Activated naive CD4-positive, alpha-beta T cell treated with anti-CD3 and anti-CD28 coated beads, Interleukin-2, amount 50 U/mL, for 72 hours (primary cell): ENCODE results near the gene TANC1. TPM values are rescaled to one million over a fixed set of nuclear protein-coding genes. Genes with fewer than 3 reads are reported as not detected.
"Not testable (repeated sequence)": the region's sequence is repeated elsewhere in the genome, so short reads cannot be mapped to it uniquely, and the experiment has no call there.

Experiments used
- ATAC-seq, 2 donors: fragments of 150-1000 bp; cut with Tn5 transposase; 2 replicates each; pipeline ENCODE4 v1.10.0; 2021; ENCODE audit warnings: mild to moderate bottlenecking in 2 of 2, moderate library complexity in 2 of 2
- DNase-seq, 2 donors: peaks; one replicate each; pipeline ENCODE4 v3.0.0; 2021 to 2022; ENCODE audit warnings: low spot score in 2 of 2
- H3K27ac Mint-ChIP-seq, 2 donors: one replicate each; pipeline ENCODE4 v1.8.0; 2022; ENCODE audit warnings: mild to moderate bottlenecking in 2 of 2, mixed read lengths in 2 of 2
- H3K36me3 Mint-ChIP-seq, 2 donors: one replicate each; pipeline ENCODE4 v1.8.0; 2022; ENCODE audit warnings: mixed read lengths in 2 of 2
- H3K9me3 Mint-ChIP-seq, 2 donors: one replicate each; pipeline ENCODE4 v1.8.0; 2022; ENCODE audit warnings: mixed read lengths in 2 of 2
- total RNA-seq, 2 donors: library from RNA; stranded (reverse); gene quantifications; one replicate each; pipeline ENCODE4 v1.2.3, GENCODE V29; 2022

The TANC1 gene
- total RNA-seq, 2 donors from 2014 or later: 0.89 to 1.8 TPM

DNA sequence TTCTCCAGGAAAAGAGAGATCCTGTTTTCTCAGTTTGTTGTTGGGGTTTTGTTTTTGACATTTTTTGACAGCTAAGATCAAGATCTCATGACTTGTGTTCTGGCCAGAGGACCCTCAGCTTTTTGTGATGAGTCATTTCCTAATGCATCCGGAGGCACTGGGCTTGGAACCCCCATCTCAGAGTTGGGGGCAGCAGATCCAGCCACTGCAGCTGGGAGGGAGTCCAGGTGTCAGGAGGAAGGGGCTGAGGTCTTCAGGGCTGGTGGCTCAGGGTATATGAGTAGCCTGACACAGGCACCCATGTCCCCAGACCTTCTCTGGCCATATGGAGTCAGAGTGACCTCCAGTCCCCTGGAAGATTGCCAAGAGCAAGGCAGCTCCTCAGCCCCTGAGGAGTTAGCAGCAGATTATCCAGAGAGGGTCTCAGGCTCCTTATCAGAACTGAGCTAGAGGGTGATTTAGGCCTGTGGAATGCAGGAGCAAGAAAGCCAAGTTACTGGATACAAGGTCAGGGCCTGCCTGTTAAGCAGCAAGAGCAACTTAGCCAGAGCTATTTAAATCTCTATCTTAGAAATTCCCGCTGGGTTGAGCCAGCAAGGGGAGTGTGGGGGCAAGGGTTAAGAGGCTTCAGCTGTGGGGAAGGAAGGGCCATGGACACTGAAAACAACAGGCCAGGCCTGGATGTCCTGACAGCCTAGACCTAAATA is 62.4 kb downstream of the TANC1 start:
- no peaks in the 10 kb centered on the region for H3K36me3 Mint-ChIP-seq
- no peak for ATAC-seq
- no peaks in the 10 kb centered on the region for H3K9me3 Mint-ChIP-seq
- DNase-seq: no peak
- H3K27ac Mint-ChIP-seq: no peak overlapping the region

DNA sequence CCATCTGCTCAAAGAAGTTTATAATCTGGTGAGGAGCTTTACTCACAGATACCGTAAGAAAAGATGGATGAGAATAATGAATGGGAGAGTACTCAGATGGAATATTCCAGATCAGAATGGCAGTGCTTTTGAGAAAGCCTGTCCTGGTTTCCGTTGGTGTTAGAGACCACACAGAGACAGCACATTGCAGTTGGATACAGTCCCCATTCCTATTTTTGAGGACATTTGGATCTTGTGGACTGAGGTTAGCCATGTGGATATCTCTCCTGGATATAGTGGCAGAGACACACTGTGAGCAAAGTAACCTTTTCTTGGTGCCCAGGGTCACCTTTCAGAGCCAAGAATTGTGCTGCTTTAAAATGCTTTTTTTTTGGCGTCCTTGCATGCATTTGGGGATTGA is 63.7 kb downstream of the TANC1 start:
- Mint-ChIP-seq H3K9me3 (no peaks in the 10 kb centered on the region), H3K27ac (no peak overlapping the region), H3K36me3 (no peaks in the 10 kb centered on the region)
- ATAC-seq (no peak), DNase-seq (no peak)

DNA sequence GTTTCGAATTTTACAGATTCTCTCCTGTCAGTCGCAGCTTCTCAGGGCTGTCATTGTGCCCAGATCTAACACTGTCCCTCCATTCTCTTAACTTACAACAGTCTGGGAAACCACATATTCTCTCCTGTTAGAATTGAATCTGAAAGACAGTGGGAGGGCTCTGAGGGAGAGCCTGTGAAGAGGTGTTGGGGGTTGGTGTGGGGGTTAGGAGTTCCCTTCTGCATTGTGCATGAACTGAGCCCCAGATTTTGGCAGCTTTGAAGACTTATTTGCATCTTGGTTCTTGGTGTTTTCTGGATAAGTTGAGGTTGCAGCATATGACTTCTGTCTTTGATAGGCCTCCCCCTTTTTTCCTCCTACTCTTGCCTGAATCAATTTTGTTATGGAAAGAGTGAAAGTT is 64.1 kb downstream of the TANC1 start:
- no peak overlapping the region for H3K27ac Mint-ChIP-seq
- DNase-seq: no peak
- H3K9me3 Mint-ChIP-seq: no peaks in the 10 kb centered on the region
- no peak for ATAC-seq
- no peaks in the 10 kb centered on the region for H3K36me3 Mint-ChIP-seq

DNA sequence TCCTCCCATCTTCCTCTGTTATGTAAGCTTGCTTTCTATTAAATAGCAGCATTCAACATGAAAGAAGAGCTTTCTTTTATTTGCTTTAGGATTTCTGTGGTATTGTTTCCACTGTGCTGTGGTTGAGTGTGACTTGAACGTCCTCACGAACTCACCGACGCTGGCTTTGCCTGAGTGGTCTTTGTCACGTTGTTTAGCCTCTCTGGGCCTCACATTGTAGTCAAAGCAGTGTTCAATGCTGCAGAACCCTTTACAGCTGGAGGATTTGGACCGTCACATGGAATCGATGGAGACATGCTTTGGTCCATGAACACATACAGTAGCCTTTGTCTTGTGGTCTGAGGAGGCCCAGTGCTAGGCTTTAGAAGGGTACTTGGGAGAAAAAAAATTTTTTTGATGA is 66.3 kb downstream of the TANC1 start:
- DNase-seq (no peak), ATAC-seq (no peak)
- peaks cover 0 to 4% of the 10 kb centered on the region in 2 donors for H3K9me3 Mint-ChIP-seq
- H3K36me3 Mint-ChIP-seq: no peaks in the 10 kb centered on the region
- no peak overlapping the region for H3K27ac Mint-ChIP-seq

DNA sequence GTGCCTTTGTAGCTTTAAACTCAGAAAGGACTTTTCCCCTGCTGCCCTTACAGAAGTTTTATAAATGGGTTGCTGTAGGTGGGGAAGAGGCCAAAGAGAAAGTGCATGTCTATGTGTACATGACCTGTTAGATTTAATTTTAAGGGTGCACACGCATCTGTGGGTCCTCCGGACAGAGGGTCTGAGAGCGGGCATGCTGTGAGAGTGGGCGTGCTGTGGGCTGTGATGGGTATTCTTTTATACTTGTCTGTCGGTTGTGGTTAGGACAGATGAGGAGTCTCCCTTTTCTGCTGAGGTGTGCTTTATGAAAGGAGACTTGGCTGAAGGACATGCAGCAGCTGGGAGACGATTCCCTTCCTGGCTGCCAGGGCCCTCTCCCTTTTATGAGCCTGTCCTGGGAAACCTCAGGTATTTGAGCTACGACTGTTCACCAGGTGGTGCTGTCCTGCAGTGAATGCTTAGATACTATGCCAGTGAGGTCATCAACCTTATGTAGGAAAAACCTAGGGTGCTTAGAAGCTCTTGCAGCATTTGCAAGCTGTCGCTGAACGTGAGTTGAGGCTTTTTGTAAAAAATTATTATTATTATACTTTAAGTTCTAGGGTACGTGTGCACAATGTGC is 67.5 kb downstream of the TANC1 start:
- Mint-ChIP-seq H3K9me3 (peaks cover 4 to 5% of the 10 kb centered on the region in 2 donors), H3K36me3 (no peaks in the 10 kb centered on the region), H3K27ac (no peak overlapping the region)
- DNase-seq (no peak), ATAC-seq (no peak)

DNA sequence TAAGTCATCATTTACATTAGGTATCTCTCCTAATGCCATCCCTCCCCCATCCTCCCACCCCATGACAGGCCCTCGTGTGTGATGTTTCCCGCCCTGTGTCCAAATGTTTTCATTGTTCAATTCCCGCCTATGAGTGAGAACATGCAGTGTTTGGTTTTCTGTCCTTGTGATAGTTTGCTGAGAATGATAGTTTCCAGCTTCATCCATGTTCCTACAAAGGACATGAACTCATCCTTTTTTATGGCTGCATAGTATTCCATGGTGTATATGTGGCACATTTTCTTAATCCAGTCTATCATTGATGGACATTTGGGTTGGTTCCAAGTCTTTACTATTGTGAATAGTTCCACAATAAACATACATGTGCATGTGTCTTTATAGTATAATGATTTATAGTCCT is 68.0 kb downstream of the TANC1 start:
- not testable (repeated sequence) for DNase-seq, H3K9me3 Mint-ChIP-seq, H3K36me3 Mint-ChIP-seq, H3K27ac Mint-ChIP-seq, ATAC-seq

DNA sequence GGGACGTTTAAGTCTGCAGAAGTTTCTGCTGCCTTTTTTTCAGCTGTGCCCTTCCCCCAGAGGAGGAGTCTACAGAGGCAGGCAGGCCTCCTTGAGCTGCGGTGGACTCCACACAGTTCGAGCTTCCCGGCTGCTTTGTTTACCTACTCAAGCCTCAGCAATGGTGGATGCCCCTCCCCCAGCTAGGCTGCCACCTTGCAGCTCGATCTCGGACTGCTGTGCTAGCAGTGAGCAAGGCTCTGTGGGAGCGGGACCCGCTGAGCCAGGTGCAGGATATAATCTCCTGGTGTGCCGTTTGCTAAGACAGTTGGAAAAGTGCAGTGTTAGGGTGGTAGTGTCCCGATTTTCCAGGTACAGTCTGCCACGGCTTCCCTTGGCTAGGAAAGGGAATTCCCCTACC is 72.9 kb downstream of the TANC1 start:
- H3K27ac Mint-ChIP-seq, H3K9me3 Mint-ChIP-seq, DNase-seq, H3K36me3 Mint-ChIP-seq, ATAC-seq: not testable (repeated sequence)

DNA sequence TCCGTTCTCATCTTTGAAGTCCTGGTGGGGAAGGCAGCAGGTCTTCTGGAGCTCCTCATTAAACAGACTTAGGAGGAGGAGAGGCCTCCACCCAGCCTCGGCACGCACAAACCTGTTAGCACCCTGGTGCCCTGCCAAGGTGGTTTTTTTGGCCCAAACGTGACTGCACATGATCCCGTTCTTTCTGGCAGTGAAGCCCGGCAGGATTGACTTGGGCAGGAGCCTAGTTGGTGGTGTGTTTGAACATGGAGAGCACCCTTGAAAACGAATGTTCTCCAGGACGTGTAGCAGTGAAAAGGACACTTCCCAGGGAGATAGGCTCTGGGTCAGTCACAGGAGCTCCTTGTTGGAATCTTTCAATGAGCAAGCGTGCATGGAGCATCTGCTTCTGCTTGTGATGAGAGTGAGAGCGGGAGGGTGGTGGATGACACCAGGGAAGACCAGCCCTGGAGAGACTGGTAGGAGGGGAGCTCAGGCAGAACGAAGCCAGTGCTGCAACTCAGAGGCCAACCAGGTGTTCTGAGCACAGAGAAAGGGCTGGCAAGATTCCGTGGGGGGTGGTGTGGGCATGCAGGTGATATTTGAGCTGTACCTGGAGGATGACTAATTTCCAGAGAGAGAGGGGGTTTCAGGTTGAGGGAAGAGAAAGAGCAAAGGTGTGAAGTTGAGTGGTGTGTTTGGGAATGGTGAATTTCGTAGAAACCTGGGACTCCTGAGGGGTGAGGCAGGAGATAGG is 73.8 kb downstream of the TANC1 start:
- H3K9me3 Mint-ChIP-seq: peaks cover 4 to 5% of the 10 kb centered on the region in 2 donors
- H3K36me3 Mint-ChIP-seq: no peaks in the 10 kb centered on the region
- ATAC-seq: no peak
- no peak overlapping the region for H3K27ac Mint-ChIP-seq
- no peak for DNase-seq

DNA sequence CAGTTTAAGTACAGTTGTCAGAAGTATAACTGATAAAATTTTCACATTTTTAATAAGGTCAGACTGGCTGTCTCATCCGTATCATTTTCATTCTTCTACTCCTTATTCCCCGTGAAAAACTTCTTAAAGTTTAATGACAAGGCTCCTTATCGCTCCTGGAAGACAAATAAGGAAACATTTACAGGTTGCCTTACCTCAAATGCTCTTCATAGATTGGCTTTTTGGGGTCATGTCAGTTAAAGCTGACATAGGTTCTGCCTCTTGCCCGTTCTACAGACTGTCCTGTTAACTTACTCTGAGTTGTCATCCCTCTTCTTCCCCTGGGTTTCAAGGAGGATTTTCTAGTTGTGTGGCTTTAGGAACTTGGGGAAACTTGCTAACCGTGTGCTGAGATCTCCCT is 75.3 kb downstream of the TANC1 start:
- Mint-ChIP-seq H3K36me3 (no peaks in the 10 kb centered on the region), H3K9me3 (peaks cover 0 to 5% of the 10 kb centered on the region in 2 donors), H3K27ac (no peak overlapping the region)
- no peak for DNase-seq
- ATAC-seq: no peak

DNA sequence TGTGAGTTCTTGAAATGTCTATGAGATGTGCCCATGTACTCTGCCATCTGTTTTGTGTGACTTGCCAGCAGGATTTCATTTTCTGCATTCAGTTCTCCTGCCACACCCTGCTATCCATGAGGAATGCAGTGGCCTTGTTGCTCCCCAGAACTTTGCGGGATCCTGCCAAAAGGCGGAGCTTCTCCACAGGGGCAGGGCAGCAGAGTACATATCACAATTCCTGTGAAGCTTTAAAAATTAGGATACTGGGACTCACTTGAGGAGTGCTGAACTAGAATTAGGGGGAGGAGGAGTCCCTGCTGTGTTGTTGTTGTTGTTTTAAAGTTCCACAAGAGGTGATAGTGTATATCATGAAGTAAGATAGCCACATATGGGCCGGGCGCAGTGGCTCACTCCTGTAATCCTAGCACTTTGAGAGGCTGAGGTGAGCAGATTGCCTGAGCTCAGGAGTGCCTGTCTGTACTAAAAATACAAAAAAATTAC is 76.4 kb downstream of the TANC1 start:
- ATAC-seq (no peak), DNase-seq (no peak)
- Mint-ChIP-seq H3K36me3 (no peaks in the 10 kb centered on the region), H3K9me3 (peaks cover 0 to 5% of the 10 kb centered on the region in 2 donors), H3K27ac (no peak overlapping the region)

DNA sequence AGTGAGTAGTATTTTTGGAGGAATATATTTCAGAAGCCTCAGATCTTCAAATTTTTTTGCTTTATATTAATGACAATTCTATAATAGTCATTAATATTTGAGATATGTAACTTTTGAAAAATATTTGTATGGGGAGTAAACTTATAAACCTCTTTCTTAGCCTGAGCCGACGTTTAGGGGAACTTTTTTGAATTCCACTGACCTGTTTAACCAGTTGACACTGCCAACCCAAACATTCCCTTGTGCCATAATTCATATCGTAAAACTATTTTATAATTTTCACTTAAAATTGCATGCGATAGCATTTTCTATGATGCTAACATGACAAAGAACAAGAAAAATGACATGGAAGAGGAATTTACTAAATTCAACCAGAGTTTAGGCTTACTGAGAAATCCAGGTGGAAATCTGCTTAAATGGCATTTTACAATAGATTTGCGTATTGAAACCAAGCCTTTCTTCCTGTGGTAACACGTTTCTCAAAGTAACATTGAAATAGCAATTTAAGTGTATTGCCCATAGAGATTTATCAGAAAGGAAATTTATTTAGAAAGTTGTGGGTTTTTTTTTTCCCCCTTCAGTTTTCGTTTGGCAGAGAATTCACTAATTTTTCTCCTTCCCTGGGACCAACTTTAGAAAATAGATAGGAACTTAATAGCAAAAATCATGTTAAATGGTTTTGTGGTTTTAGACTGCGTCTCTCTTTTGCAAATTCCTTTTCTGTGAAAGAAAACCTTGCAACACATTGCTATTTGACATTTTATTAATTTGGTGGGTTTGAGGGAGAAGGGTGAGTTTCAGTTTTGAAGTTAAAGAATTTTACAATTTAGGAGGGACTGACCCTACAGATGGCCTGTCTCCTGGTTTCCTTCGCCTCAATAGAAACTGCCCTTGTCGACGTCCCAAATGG is 77.4 kb downstream of the TANC1 start:
- no peaks in the 10 kb centered on the region for H3K36me3 Mint-ChIP-seq
- no peak for DNase-seq
- ATAC-seq: no peak
- H3K27ac Mint-ChIP-seq: no peak overlapping the region
- H3K9me3 Mint-ChIP-seq: no peaks in the 10 kb centered on the region

DNA sequence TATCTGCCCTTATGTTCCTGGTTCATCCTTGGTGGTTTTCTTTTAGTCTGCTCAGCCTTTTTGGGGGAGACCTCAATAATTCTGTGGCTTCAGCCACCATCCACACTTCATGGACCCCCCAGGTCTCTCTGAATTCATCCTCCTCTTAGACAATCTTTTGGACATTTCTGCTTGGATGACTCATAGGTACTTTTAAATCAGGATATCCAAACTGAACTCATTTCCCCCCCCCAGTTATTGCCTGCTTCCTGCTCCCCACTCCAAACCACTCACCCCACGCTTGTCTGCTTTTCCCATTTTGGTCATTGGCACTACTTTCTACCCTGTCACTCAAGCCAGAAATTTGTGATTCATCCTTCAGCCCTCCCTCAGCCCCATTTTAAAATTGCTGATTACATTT is 78.5 kb downstream of the TANC1 start:
- ATAC-seq (no peak), DNase-seq (no peak)
- H3K27ac Mint-ChIP-seq: no peak overlapping the region
- no peaks in the 10 kb centered on the region for H3K36me3 Mint-ChIP-seq
- H3K9me3 Mint-ChIP-seq: no peaks in the 10 kb centered on the region

DNA sequence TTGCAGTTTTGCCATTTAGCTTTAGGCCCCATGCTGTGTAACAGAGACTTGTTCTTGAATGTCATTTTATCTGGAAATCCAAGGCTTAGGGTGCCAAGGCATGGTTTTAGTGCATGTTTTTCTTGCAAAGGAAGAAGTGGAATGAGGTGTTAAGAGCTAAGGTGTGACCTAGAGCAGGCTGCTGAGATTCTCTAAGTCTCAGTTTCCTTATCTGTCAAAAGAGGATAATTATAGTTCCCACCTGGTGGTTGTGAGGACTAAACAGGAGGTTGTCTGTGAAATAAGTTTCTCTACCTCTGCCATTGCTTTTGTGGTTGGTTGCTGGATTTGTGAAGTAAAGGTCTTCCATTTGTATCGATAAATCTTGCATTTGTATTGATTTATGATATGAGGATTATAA is 82.0 kb downstream of the TANC1 start:
- Mint-ChIP-seq H3K9me3 (no peaks in the 10 kb centered on the region), H3K36me3 (no peaks in the 10 kb centered on the region), H3K27ac (no peak overlapping the region)
- no peak for ATAC-seq
- DNase-seq: no peak

DNA sequence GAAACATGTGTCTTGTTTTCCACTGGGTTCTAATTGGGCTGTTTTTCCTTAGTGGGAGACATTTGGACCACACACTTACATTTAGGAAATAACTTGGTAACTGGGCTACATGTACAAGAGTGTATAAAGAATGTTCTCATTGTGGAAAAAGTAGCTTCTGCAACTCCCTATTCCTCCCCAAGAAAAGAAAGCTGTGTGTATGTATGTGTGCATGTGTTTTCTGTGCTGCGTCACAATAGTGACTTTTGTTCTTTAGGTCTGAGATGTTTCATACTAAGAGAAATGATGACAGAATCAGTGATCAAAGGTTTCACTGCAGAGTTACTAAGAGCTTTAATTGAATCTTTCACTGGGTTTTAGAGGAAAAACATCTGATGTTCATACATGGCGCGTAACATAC is 82.7 kb downstream of the TANC1 start:
- no peak overlapping the region for H3K27ac Mint-ChIP-seq
- H3K36me3 Mint-ChIP-seq: no peaks in the 10 kb centered on the region
- no peak for ATAC-seq
- DNase-seq: no peak
- no peaks in the 10 kb centered on the region for H3K9me3 Mint-ChIP-seq

DNA sequence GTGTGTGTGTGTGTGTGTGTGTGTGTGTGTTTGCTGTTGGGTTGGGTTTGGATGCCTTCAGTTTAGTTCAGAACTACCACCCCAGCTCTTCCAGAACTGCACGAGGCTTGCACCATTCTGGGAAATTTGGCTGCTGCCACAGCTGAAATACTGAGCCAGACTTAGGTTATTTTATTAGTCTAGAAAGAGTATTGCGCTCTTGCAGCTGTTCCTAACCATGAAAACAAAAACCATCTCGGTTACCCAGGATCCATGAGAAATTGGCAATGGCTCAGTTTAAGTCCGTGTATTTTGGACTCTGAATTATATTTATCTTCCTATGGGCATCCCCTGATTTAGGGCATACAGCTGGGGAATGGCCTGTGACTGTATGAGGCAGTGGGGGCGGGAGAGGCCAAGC is 83.2 kb downstream of the TANC1 start:
- ATAC-seq: no peak
- Mint-ChIP-seq H3K36me3 (no peaks in the 10 kb centered on the region), H3K27ac (no peak overlapping the region), H3K9me3 (no peaks in the 10 kb centered on the region)
- no peak for DNase-seq

DNA sequence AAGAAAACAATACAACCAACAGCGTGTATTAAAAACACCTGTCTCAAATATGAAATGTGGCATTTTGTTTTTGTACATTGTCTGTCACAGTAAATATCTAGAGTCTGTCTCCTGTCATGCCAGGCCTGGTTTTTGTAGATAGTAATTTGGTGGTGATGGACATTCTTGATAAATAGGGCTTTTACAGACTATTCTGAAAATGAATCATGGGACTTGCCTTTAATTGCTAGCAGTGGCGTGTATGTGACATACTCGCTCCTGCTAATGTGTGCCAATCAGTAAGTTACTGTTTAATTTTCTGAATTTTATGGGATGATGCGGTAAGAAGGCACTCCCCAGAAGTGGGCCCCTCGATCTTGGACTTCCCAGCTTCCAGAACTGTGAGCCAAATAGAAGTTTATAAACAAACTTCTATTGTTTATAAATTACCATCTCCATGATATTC is 83.7 kb downstream of the TANC1 start:
- Mint-ChIP-seq H3K27ac (no peak overlapping the region), H3K36me3 (no peaks in the 10 kb centered on the region), H3K9me3 (no peaks in the 10 kb centered on the region)
- no peak for DNase-seq
- ATAC-seq: no peak
